Right cardiac atrium (tissue), 5 donors: ENCODE measurements around the gene CDH4. TPM values are rescaled to one million over a fixed set of nuclear protein-coding genes. Genes with fewer than 3 reads are reported as not detected.

ENCODE experiments used
- ATAC-seq, 2 donors: fragments of 200-7000 bp; cut with Tn5 transposase; one replicate each; pipeline versions ENCODE4 v1.8.0 to v1.9.1; 2020; ENCODE audit warnings: moderate library complexity in 2 of 2, mild to moderate bottlenecking in 1 of 2
- DNase-seq, 3 donors: peaks; one replicate each; pipeline ENCODE4 v3.0.0-alpha.2; 2020
- H3K27ac ChIP-seq: one replicate; pipeline ENCODE4 v1.5.1; 2013; ENCODE audit warnings: mild to moderate bottlenecking, low read length, control low read depth, moderate library complexity
- H3K27me3 ChIP-seq: one replicate; pipeline ENCODE4 v1.6.1; 2013; ENCODE audit not compliant: control insufficient read depth, insufficient read depth
- H3K4me1 ChIP-seq: one replicate; pipeline ENCODE4 v1.6.1; 2013; ENCODE audit warnings: low read length; ENCODE audit not compliant: control insufficient read depth, insufficient read depth
- H3K4me3 ChIP-seq: one replicate; pipeline ENCODE4 v1.5.1; 2013; ENCODE audit warnings: low read length, control low read depth
- H3K9me3 ChIP-seq: one replicate; pipeline ENCODE4 v1.6.1; 2013; ENCODE audit warnings: low read length; ENCODE audit not compliant: control insufficient read depth
- WGBS: extraction: QIAGEN DNeasy Blood & Tissue Kit; methylation state at CpG from one replicate; pipeline ENCODE4 v1.1.7; 2013; 5-methylcytosine and 5-hydroxymethylcytosine counted together
- intact Hi-C, 4 donors: fragments of 100-400 bp; cut with DNase I; formaldehyde crosslinking; loops; one replicate each; pipeline versions ENCODE4 v1.11.0 to v1.14.0; 2022 to 2023
- polyA plus RNA-seq: library from polyadenylated mRNA; stranded (reverse); fragments of 200-250 nt; gene quantifications from one replicate; pipeline ENCODE4 v1.2.3, GENCODE V29; 2013
- total RNA-seq, 4 donors: library from RNA; stranded (reverse); fragmentation: NEBNext Ultra II Directional; extraction: Animal tissue kit (Norgen Biotek cat#: 25700); gene quantifications; one replicate each; pipeline ENCODE4 v1.2.1, GENCODE V29; 2021
- donor health status: healthy with polysubstance abuse.
- donor health status: DM: no; HTN: yes; CAD: no.
- donor health status: DM: no; HTN: no; CAD: no.
- donor health status: DM: no; HTN: yes; CAD: no; lungs with severe emphysema.
- donor health status: DM: yes; HTN: yes; CAD: no.

CDH4 gene
- total and polyA plus RNA-seq, 5 donors = 0.21 to 1.0 (median 0.39) TPM

DNA sequence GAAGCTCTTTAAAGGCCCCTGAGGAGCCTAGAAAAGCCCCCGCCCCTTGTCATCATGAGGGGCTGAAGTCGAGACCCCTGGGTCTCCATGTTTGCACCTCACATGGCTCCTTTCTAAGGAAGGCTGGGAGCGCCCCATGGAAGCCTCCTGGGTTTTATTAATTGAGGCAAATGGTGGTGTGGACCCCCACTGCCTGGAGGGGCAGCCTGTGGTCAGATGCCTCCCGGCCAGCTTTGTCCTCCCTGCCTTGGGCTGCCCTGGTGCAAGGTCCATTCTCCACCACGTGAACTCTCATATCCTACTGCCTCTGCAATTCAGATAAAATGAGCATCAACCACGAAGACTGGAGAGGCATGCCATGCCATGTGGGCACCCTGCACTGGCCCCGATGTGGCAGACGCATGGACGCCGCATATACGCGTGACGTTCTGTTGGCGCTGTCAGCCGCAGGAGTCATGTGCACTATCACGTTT, 518.1 kb downstream of the CDH4 start:
- DNase-seq (no peak), ATAC-seq (no peak)
- H3K4me3 ChIP-seq = no peak overlapping the region
- no peaks in the 10 kb centered on the region for H3K27me3 ChIP-seq
- no peaks in the 10 kb centered on the region for H3K9me3 ChIP-seq
- intact Hi-C loops = no loop called here
- H3K27ac ChIP-seq = no peak overlapping the region
- 90% methylated on average over 16 of the region's 16 CpGs for WGBS
- no peaks in the 10 kb centered on the region for H3K4me1 ChIP-seq

GRCh38 chr20:61771805-61772350, 519.8 kb downstream of the CDH4 start:
- H3K27ac ChIP-seq = no peak overlapping the region
- no peak overlapping the region for H3K4me3 ChIP-seq
- 82% methylated on average over 8 of the region's 8 CpGs for WGBS
- no peaks in the 10 kb centered on the region for H3K27me3 ChIP-seq
- H3K9me3 ChIP-seq = no peaks in the 10 kb centered on the region
- no peaks in the 10 kb centered on the region for H3K4me1 ChIP-seq
- intact Hi-C loops = no loop called here
- DNase-seq = no peak
- ATAC-seq = no peak

DNA sequence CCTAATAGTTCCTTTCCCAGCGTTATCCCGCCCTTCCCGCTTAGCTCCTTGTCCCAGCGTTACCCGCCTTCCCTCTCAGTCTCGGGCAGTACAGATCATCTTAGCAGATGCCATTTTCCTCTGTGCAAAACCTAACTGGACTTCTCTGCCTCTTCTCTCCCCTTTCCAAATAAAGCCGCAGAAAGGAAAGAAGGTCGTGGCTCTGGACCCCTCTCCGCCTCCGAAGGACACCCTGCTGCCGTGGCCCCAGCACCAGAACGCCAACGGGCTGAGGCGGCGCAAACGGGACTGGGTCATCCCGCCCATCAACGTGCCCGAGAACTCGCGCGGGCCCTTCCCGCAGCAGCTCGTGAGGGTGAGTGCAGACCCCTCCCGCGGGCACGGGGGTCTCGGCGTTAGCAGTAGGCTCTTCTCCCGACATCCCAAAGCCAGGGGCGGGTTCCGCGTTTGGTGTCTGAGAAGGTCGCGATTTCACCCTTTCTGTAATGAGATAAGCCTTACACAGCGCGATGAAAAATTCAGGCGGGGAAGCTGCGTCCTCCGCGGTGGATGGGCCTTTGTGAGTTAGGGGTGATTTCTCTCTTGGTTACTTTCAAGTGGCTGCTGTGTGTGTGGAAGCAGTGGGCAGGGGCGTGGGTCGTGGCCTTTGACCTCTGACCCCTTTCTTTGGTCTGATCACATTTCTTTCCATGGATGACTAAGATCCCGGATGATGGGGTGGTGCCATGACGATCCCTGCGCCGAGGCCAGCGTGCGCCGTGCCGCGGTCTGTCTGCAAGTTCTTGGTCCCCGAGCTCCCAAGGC, 521.0 kb downstream of the CDH4 start:
- Histone ChIP-seq H3K27me3 (no peaks in the 10 kb centered on the region), H3K4me3 (no peak overlapping the region), H3K4me1 (no peaks in the 10 kb centered on the region), H3K9me3 (no peaks in the 10 kb centered on the region), H3K27ac (no peak overlapping the region)
- WGBS = 81% methylated on average over 53 of the region's 53 CpGs
- DNase-seq (no peak), ATAC-seq (no peak)
- intact Hi-C loops = no loop called here

DNA sequence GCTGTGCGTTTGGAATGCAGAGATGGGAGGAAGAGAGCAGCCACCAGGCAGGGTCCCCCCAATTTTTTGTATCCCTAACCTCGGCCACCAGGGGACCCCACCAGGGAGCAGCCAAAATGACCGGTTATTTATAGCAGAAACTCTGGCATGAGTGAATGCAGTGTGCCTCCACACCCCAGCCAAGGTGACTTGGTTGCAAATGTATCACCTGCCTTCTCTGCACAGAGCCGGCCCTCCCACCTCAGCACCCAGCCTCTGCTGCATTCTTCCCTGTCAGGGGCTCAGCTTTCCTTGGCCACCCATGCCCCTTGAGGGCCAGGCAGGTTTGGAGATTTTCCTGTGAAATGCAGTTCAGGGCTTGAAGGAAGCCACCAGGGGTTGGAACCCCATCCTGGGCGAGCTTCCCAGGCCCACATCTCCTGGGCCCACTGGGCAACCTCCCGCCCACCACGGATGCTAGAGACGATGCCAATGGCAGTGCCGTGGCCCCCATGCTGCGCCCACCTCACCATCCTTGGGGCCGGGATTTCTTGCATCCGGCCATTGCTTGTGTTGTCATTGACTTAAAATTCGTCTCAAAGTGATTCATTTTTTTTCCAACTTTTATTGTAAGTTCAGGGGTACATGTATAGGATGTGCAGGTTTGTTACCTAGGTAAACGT, 522.0 kb downstream of the CDH4 start:
- intact Hi-C loops = no loop called here
- Histone ChIP-seq H3K4me3 (no peak overlapping the region), H3K9me3 (no peaks in the 10 kb centered on the region), H3K27me3 (no peaks in the 10 kb centered on the region), H3K27ac (no peak overlapping the region), H3K4me1 (no peaks in the 10 kb centered on the region)
- 64% methylated on average over 14 of the region's 14 CpGs for WGBS
- DNase-seq (no peak), ATAC-seq (no peak)

DNA sequence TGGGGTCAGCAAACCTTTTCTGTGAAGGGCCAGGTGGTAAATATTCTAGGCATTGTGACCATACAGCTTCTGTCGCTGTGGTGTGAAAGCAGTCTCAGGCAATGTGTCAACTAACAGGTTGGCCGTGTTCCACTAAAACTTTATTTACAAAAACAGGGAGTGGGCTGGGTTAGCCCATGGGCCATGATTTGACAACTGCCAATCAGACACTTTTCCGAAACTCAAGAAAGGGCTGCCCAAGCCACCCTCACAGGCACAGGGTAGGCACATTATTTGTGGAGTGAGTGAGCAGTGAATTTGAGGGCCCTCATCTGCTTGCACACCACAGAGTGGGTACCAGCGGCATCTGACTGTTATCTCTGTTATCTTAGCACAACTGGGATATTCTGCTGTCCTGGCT, 523.4 kb downstream of the CDH4 start:
- ATAC-seq (no peak), DNase-seq (no peak)
- no peak overlapping the region for H3K4me3 ChIP-seq
- WGBS = 77% methylated on average over 4 of the region's 4 CpGs
- no peaks in the 10 kb centered on the region for H3K4me1 ChIP-seq
- H3K27me3 ChIP-seq = no peaks in the 10 kb centered on the region
- no peak overlapping the region for H3K27ac ChIP-seq
- intact Hi-C loops = no loop called here
- H3K9me3 ChIP-seq = no peaks in the 10 kb centered on the region

GRCh38 chr20:61776491-61777075, 524.5 kb downstream of the CDH4 start:
- Histone ChIP-seq H3K27ac (no peak overlapping the region), H3K27me3 (no peaks in the 10 kb centered on the region), H3K9me3 (no peaks in the 10 kb centered on the region), H3K4me3 (no peak overlapping the region), H3K4me1 (no peaks in the 10 kb centered on the region)
- WGBS = 70% methylated on average over 18 of the region's 18 CpGs
- ATAC-seq (no peak), DNase-seq (no peak)
- intact Hi-C loops = no loop called here

- Histone ChIP-seq H3K4me1 (no peaks in the 10 kb centered on the region), H3K9me3 (no peaks in the 10 kb centered on the region), H3K27ac (no peak overlapping the region), H3K4me3 (no peak overlapping the region), H3K27me3 (no peaks in the 10 kb centered on the region)
- ATAC-seq (no peak), DNase-seq (no peak)
- intact Hi-C loops = no loop called here
- WGBS = 74% methylated on average over 24 of the region's 24 CpGs
These were observed 525.9 kb downstream of the CDH4 start for GRCh38 chr20:61777773-61778494.

DNA sequence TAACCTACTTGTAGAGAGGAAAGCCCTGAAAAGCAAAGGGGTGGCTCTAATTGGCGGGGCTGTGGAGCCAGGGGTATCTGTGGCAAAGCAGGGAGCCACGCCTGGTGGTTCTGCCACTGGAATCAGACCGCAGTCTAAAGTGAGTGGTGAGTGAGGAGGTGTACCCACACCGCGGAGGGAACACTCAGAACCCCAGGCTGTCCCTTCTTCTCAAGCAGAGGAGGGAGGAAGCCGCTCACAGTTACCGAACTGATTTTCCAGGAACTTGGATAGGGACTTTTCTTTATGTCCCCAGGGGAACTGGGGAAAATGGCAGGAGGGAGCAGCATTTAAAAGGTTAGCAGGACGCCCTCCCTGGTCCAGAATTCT, 526.4 kb downstream of the CDH4 start:
- H3K4me1 ChIP-seq = no peaks in the 10 kb centered on the region
- no peak for ATAC-seq
- no peak overlapping the region for H3K4me3 ChIP-seq
- DNase-seq = no peak
- H3K27me3 ChIP-seq = no peaks in the 10 kb centered on the region
- 76% methylated on average over 8 of the region's 8 CpGs for WGBS
- H3K27ac ChIP-seq = no peak overlapping the region
- no peaks in the 10 kb centered on the region for H3K9me3 ChIP-seq
- intact Hi-C loops = no loop called here

DNA sequence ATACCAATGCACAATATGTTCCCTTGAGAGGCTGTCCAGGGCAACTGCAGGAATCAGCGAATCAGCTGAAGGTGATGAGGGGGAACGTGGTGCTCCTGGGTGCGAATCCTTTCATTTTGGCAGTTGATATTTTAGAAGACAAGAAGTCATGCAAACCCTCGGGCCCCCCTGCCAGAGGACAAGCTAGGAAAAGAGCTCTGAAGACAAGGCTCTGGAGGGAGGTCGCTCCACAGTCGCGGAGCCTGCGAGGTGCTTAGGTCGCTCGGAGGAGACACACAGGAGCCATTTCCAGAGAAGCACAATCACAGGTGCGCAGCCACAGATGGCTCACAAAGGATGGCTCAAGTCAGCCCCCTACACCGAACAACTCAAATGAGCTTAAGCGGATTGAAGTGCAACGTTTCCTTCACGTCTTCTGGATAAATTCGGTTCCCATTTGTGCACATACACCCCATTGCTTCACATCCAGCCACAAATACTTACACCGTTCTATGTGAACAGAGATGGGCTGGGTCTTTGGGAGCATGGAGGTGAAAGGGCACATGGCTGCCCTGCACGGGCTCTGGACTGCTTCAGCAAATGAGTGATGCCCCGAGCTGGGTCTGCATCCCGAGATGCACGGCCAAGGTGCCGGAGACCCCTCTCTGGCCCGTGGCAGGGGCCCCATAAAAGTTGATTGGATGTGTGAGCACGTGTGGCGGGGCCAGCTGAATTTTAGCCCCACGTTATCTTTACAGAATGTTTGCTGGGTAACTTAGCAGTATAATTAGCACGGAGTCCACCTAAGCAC, 527.3 kb downstream of the CDH4 start:
- 88% methylated on average over 27 of the region's 27 CpGs for WGBS
- H3K27ac ChIP-seq = no peak overlapping the region
- DNase-seq (no peak), ATAC-seq (no peak)
- H3K4me3 ChIP-seq = no peak overlapping the region
- H3K9me3 ChIP-seq = no peaks in the 10 kb centered on the region
- no peaks in the 10 kb centered on the region for H3K4me1 ChIP-seq
- no peaks in the 10 kb centered on the region for H3K27me3 ChIP-seq
- intact Hi-C loops = no loop called here

- intact Hi-C loops = no loop called here
- no peak overlapping the region for H3K4me3 ChIP-seq
- WGBS = 87% methylated on average over 7 of the region's 7 CpGs
- H3K27ac ChIP-seq = no peak overlapping the region
- H3K9me3 ChIP-seq = no peaks in the 10 kb centered on the region
- no peak for ATAC-seq
- H3K27me3 ChIP-seq = no peaks in the 10 kb centered on the region
- H3K4me1 ChIP-seq = no peaks in the 10 kb centered on the region
- DNase-seq = no peak
These were observed 528.0 kb downstream of the CDH4 start for GRCh38 chr20:61780066-61780465.
